ENCODE results near the gene ZNF277. TPM values are rescaled to one million over a fixed set of nuclear protein-coding genes. Genes with fewer than 3 reads are reported as not detected.

Gene ZNF277
- total RNA-seq, 4 donors from 2014 or later, result 19.5 to 27.1 (median 25.7) TPM

DNA sequence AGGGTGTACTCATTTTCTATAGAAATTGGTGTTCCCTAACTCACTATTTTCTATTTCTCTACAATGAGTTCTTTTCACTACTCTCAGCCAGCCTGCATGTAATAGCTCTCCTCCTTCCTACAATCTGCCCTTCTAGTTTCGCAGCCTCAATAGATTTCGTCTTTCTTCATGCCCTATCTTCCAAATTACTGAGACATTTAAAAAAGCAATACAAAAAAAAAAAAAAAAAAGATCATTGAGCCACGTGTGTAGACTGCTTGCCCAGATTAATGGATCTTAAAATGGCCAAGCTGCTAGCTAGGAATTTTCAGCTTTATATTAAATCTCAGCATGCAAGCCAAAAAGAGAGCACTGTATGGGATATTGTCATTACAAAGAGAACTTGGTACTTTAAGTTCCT is 55.5 kb downstream of the ZNF277 start:
- intact Hi-C loops (cut with DNase I), result no loop called here
- H3K27ac ChIP-seq (replicated peaks in 1 of 4), result no peak overlapping the region
- H3K9me3 ChIP-seq, result no peaks in the 10 kb centered on the region

GRCh38 chr7:112262855-112263487 is 56.5 kb downstream of the ZNF277 start:
- DNase-seq (ENCODE audit: extremely low spot score), result no peak
- Histone ChIP-seq H3K4me1 (peaks cover 4 to 19% (median 18%) of the 10 kb centered on the region in 4 donors), H3K36me3 (no peaks in the 10 kb centered on the region), H3K27ac (replicated peaks in 1 of 4) (no peak overlapping the region), H3K4me3 (no peak overlapping the region), H3K27me3 (no peaks in the 10 kb centered on the region), H3K9me3 (no peaks in the 10 kb centered on the region)
- TF ChIP-seq CTCF (IDR thresholded peaks at IDR 0.05) (no peak), POLR2A (IDR thresholded peaks at IDR 0.05; ENCODE audit: low read depth) (no peak), EP300 (IDR thresholded peaks at IDR 0.05) (no peak), POLR2AphosphoS5 (IDR thresholded peaks at IDR 0.05) (no peak)
- WGBS, result 68% methylated on average over 2 of the region's 2 CpGs
- intact Hi-C loops (cut with DNase I), result no loop called here

More for the DNA sequence above, 55.5 kb downstream of the ZNF277 start:
- H3K4me3 ChIP-seq, result no peak overlapping the region
- DNase-seq (ENCODE audit: extremely low spot score), result no peak
- no peaks in the 10 kb centered on the region for H3K27me3 ChIP-seq
- TF ChIP-seq EP300 (IDR thresholded peaks at IDR 0.05) (no peak), CTCF (IDR thresholded peaks at IDR 0.05) (no peak), POLR2AphosphoS5 (IDR thresholded peaks at IDR 0.05) (no peak), POLR2A (IDR thresholded peaks at IDR 0.05; ENCODE audit: low read depth) (no peak)
- peaks cover 4 to 19% (median 18%) of the 10 kb centered on the region in 4 donors for H3K4me1 ChIP-seq
- whole genome bisulfite sequencing, result 71% methylated on average over 3 of the region's 3 CpGs
- no peaks in the 10 kb centered on the region for H3K36me3 ChIP-seq

- Histone ChIP-seq H3K4me3 (no peak overlapping the region), H3K9me3 (no peaks in the 10 kb centered on the region), H3K36me3 (no peaks in the 10 kb centered on the region), H3K27ac (replicated peaks in 1 of 4) (no peak overlapping the region), H3K27me3 (no peaks in the 10 kb centered on the region), H3K4me1 (peaks cover 4 to 19% (median 18%) of the 10 kb centered on the region in 4 donors)
- DNase-seq (ENCODE audit: extremely low spot score), result no peak
- TF ChIP-seq POLR2A (IDR thresholded peaks at IDR 0.05; ENCODE audit: low read depth), result no peak
- TF ChIP-seq CTCF (IDR thresholded peaks at IDR 0.05), result no peak
- no peak for TF ChIP-seq EP300 (IDR thresholded peaks at IDR 0.05)
- no peak for TF ChIP-seq POLR2AphosphoS5 (IDR thresholded peaks at IDR 0.05)
- intact Hi-C loops (cut with DNase I), result no loop called here
Observed at GRCh38 chr7:112263519-112263918, 57.0 kb downstream of the ZNF277 start.

- no peak overlapping the region for H3K4me3 ChIP-seq
- 88% methylated on average over 3 of the region's 3 CpGs for WGBS
- intact Hi-C loops (cut with DNase I), result no loop called here
- no peaks in the 10 kb centered on the region for H3K27me3 ChIP-seq
- no peaks in the 10 kb centered on the region for H3K9me3 ChIP-seq
- peaks cover 4 to 19% (median 18%) of the 10 kb centered on the region in 4 donors for H3K4me1 ChIP-seq
- no peak for DNase-seq (ENCODE audit: extremely low spot score)
- TF ChIP-seq EP300 (IDR thresholded peaks at IDR 0.05) (no peak), POLR2A (IDR thresholded peaks at IDR 0.05; ENCODE audit: low read depth) (no peak), CTCF (IDR thresholded peaks at IDR 0.05) (no peak), POLR2AphosphoS5 (IDR thresholded peaks at IDR 0.05) (no peak)
- no peaks in the 10 kb centered on the region for H3K36me3 ChIP-seq
- no peak overlapping the region for H3K27ac ChIP-seq (replicated peaks in 1 of 4)
Observed at GRCh38 chr7:112266141-112266540, 59.6 kb downstream of the ZNF277 start.

Measured in esophagus muscularis mucosa (tissue), 4 donors.